Thoracic aorta endothelial cell (primary cell): Measurements from ENCODE around the gene MICU1. TPM values are rescaled to one million over a fixed set of nuclear protein-coding genes. Genes with fewer than 3 reads are reported as not detected.

ENCODE experiments used
- small RNA-seq: library from RNA; depleted of rRNA; stranded (forward); fragments of <200 nt; gene quantifications from one replicate; pipeline ENCODE3, GENCODE V24; 2012
- total RNA-seq: library from RNA; depleted of rRNA; stranded (reverse); fragments of >200 nt; gene quantifications from 2 replicates; pipeline ENCODE4 v1.2.3, GENCODE V29; 2012

MICU1 gene
- 39.1 and 45.9 TPM in 2 replicates for total RNA-seq

DNA sequence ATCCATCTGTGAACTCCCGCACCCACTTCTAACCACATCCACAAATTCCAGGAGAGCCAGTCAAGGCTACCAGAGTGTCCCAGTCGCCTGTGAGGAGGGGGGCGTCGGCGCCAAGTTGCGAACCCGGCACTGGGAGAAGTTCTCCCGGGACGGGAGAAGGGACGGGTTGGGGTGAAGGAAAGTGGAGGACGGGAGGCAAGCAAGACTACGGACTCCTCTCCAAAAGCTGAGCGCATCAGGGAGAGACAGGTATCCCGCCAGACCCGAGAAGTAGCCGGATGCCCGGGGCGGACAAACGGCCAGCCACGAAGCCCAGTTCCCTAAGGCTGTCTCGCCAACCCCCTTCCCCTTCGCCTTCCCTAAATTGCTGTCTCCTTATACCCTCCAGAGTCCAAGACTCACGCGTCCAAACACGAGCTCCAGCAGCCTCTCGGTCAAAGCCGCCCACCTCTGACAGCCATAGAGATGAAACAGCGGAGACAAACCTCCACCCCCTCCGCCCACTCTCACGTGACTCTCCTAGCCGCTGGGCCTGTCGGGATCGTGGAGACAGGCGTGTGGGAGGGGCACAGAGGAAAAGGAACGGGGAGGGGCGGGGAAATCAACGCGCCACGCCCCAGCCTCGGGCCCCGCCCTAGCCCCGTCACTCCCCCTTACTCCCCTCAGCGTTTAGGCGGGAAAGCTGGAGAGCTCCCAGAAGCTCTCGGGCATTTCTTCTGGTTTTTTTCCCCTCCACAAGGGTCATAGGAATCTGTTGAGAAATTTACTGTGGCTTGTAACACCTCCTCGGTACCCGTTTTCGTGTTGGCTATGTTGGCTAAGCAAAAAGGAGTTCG is at the start of gene MICU1:
Gene MICU1 (minus strand): TSS at position 472 of the 836 bp plus-strand sequence. CDS start 59,286 bp downstream, outside the sequence.

DNA sequence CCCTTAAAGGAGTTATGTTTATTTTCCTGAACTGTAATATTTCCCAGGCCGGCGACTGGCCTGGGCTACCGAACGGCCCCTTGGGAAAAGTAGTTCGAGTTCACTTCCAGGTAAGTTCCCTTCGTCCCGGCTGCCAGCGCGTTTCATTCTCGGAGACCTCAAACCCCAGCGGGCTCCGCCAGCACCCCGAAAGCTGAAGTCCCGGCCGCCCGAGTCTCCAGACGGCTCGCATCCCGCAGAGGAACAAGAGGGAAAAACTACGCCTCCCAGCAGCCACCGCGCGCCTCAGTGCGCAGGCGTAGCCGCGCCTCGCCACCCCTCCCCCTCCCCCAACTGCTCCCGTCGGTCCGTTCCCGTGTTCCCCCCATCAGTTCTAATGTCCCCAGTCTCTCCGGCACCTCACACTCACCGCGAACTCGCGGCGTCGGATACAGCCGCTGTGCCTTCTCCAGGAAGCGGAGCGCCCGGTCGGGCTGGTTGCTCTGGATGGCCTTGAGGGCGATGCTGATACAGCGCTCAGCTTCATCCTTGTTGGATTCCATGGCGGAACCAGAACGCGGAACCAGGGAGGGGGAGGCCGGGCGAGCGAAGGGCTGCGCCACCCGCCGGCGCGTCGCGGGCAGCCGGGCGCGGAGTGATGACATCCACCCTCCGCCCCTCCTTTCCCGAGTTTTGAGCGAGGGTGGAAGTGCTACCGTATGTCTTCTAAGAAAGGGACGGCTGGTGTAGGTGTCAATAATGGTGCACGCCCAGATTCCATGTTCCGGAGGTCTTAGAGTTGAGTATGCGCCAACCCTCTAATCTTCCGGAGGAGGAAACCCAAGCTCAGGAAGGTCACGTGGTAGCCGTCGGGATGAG is 271.3 kb downstream of the MICU1 start, which contains the start of gene DNAJB12:
Gene DNAJB12 (minus strand): TSS at position 564 of the 858 bp plus-strand sequence. CDS start 22 bp downstream, at position 542.

Small RNAs within 50 kb of the gene (small RNA-seq; reads per million reads assigned to genes)
- not detected for gene AL513185.2
- not detected for gene HMGN2P34
- gene RF00019 = not detected
- gene RN7SL840P = not detected
- not detected for gene RNU6-805P

Other genes starting within 250 kb of the MICU1 start
- 31.5 and 36.5 TPM in 2 replicates for gene MCU, start 66.1 kb upstream of the MICU1 start, total RNA-seq